ENCODE measurements around the gene MAP2. TPM values are rescaled to one million over a fixed set of nuclear protein-coding genes. Genes with fewer than 3 reads are reported as not detected.

MAP2 gene
- total and polyA plus RNA-seq, 2 of the 8 experiments (the other 6 are each of a cell fraction or from before 2014, with no cell fraction given), result 5.9 to 9.4 TPM

GRCh38 chr2:209391776-209392401 lies 32.0 kb upstream of the MAP2 start:
- H2AK5ac ChIP-seq (ENCODE audit: low read depth, low read length), result no peak overlapping the region
- peaks cover 0 to 7% of the 10 kb centered on the region in 2 experiments; a peak in 1 of 4 replicates for H3K9me3 ChIP-seq (ENCODE audit: insufficient read depth in 2 of 2, low read depth in 1 of 2, low read length in 1 of 2)
- no peaks in the 10 kb centered on the region for H3K4me1 ChIP-seq (replicated peaks in 1 of 4; ENCODE audit: control insufficient read depth in 3 of 4, insufficient read depth in 4 of 4, low read length in 3 of 4)
- no peak overlapping the region for H3K9ac ChIP-seq (replicated peaks in 1 of 4; ENCODE audit: extremely low read depth in 1 of 4, low read depth in 3 of 4, low read length in 3 of 4)
- no peak overlapping the region for H4K91ac ChIP-seq (replicated peaks; ENCODE audit: insufficient read length, low read length)
- WGBS, 2 experiments (ENCODE audit: extremely low coverage in 1 of 2, insufficient coverage in 1 of 2, insufficient read length in 1 of 2, insufficient replicate concordance in 2 of 2, low coverage in 1 of 2, low lambda C conversion rate in 2 of 2, missing lambda C conversion rate in 1 of 2), result 81% methylated on average over 3 of the region's 3 CpGs; no CpG with 5 or more reads in 1 of the 2 experiments
- no peak overlapping the region for H2BK15ac ChIP-seq (ENCODE audit: low read length)
- H3K14ac ChIP-seq (ENCODE audit: insufficient read length), result no peak overlapping the region
- no peak overlapping the region for H2BK20ac ChIP-seq (ENCODE audit: low read length)
- H2BK120ac ChIP-seq (replicated peaks; ENCODE audit: low read depth, low read length), result no peak overlapping the region
- H3K79me2 ChIP-seq (ENCODE audit: control insufficient read depth in 1 of 2, insufficient read depth in 2 of 2, low read length in 2 of 2), result no peaks in the 10 kb centered on the region
- H3K27me3 ChIP-seq (replicated peaks in 1 of 4; ENCODE audit: control insufficient read depth in 3 of 4, extremely low read depth in 1 of 4, insufficient read depth in 3 of 4, low read length in 3 of 4), result no peaks in the 10 kb centered on the region
- no peak overlapping the region for H3K4me3 ChIP-seq (ENCODE audit: extremely low read depth in 1 of 4, insufficient read depth in 2 of 4, low read depth in 3 of 4, low read length in 4 of 4)
- H3K36me3 ChIP-seq (ENCODE audit: control insufficient read depth in 2 of 4, insufficient read depth in 4 of 4, low read length in 3 of 4), result no peaks in the 10 kb centered on the region
- CTCF ChIA-PET (ENCODE audit: partially characterized antibody), result interaction anchor here (0.7 to 1.0 kb wide), 3 partner anchors 32 to 57 kb away, joined by 4 to 5 read pairs (median 5); partner anchors contain the start of gene MAP2
- FAIRE-seq (no peak), DNase-seq (ENCODE audit: low read depth in 1 of 2, low spot score in 2 of 2) (no peak)
- no peaks in the 10 kb centered on the region for H4K20me1 ChIP-seq (replicated peaks in 1 of 2; ENCODE audit: control insufficient read depth in 1 of 2, insufficient read depth in 2 of 2, low read length in 2 of 2)
- no peak overlapping the region for H2BK5ac ChIP-seq (ENCODE audit: low read depth, low read length)
- H3K56ac ChIP-seq (replicated peaks; ENCODE audit: insufficient read length, low read depth, low read length), result no peak overlapping the region
- H3K4ac ChIP-seq (replicated peaks; ENCODE audit: insufficient read length, low read depth, low read length), result no peak overlapping the region
- no peak overlapping the region for H4K8ac ChIP-seq (ENCODE audit: extremely low read depth, insufficient read depth, low read length)
- no peak overlapping the region for H3K18ac ChIP-seq (ENCODE audit: extremely low read depth, low read length)
- no peak overlapping the region for H3K27ac ChIP-seq (ENCODE audit: low read depth, low read length)
- H2AFZ ChIP-seq (ENCODE audit: low read length), result no peak overlapping the region
- no peaks in the 10 kb centered on the region for H3K79me1 ChIP-seq (ENCODE audit: low read depth, low read length)
- H4K5ac ChIP-seq (ENCODE audit: insufficient read length, low read depth, low read length), result no peak overlapping the region
- H3K23ac ChIP-seq (ENCODE audit: insufficient read length), result no peak overlapping the region
- H3K23me2 ChIP-seq (ENCODE audit: low read depth, low read length), result no peaks in the 10 kb centered on the region
- POLR2A ChIA-PET (ENCODE audit: partially characterized antibody), result no interaction called here
- H2BK12ac ChIP-seq (ENCODE audit: low read depth, low read length), result no peak overlapping the region
- no peak overlapping the region for H3K4me2 ChIP-seq (ENCODE audit: insufficient read depth in 1 of 2, low read depth in 2 of 2, low read length in 2 of 2)
- TF ChIP-seq SUZ12 (IDR thresholded peaks at IDR 0.05; ENCODE audit: low read length) (no peak), EGR1 (IDR thresholded peaks at IDR 0.05; ENCODE audit: borderline replicate concordance, low read depth, low read length) (no peak), USF2 (IDR thresholded peaks at IDR 0.05; ENCODE audit: low read length) (no peak), SAP30 (IDR thresholded peaks at IDR 0.05; ENCODE audit: insufficient read depth, insufficient replicate concordance, low read length) (no peak), GABPA (IDR thresholded peaks at IDR 0.05; ENCODE audit: borderline replicate concordance, insufficient read depth, low read length) (no peak), JUND (IDR thresholded peaks at IDR 0.05; ENCODE audit: low read length) (no peak), MAFK (IDR thresholded peaks at IDR 0.05; ENCODE audit: low read depth, low read length) (no peak), POLR2AphosphoS5 (IDR thresholded peaks at IDR 0.05; ENCODE audit: low read depth, low read length) (no peak), HDAC6 (IDR thresholded peaks at IDR 0.05; ENCODE audit: low read depth, low read length) (no peak), TBP (IDR thresholded peaks at IDR 0.05; ENCODE audit: low read depth, low read length) (no peak), CBX5 (IDR thresholded peaks at IDR 0.05; ENCODE audit: low read depth, low read length) (no peak), YY1 (IDR thresholded peaks at IDR 0.05; ENCODE audit: low read depth, low read length) (no peak), TAF7 (optimal IDR thresholded peaks at IDR 0.05; ENCODE audit: borderline replicate concordance, low read depth, low read length) (no peak)

Measured in H1 (cell line).